Stimulated activated naive CD4-positive, alpha-beta T cell treated with Interleukin-2 at 50 U/mL for 16 hours (primary cell): Measurements from ENCODE around the gene TGFBRAP1.

Experiments used
- DNase-seq: peaks from one replicate; lab custom pipeline; 2025; lab: John Stamatoyannopoulos, UW

TGFBRAP1 gene

DNA sequence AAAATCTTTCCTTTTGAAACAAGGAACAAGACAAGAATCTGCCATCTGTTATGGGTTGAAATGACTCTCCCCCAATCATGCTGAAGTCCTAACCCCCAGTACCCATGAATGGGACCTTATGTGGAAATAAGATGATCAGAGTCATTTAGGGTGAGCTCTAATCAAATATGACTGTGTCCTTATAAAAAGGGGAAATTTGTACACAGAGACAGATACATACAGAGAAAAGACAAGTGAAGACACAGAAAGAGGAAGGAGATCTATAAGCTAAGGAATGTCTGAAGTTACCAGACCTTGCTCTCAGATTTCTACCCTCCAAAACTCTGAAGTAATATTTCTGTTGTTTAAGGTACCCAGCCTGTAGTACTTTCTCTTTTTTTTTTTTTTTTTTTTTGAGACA, 15.7 kb downstream of the TGFBRAP1 start:
- no peak for DNase-seq

DNA sequence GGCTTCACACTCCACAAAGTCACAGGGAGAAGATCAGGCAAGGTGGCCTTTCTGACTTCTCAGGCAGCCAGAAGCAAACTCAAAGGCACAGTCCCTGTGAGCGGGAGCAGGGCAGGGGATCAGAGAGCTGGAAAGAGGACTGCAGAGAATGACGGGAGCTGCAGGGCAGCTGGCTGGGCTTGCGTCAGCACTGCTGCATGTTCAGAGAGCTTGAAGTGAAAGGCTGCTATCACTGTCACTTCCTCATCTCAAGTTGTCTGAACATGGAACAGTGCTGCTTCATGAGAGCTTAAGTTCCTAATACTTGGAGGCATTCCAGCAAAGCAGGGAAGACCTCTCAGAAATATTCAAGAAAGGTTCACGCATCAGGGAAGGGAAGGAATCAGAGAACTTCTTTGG, 20.4 kb downstream of the TGFBRAP1 start:
- no peak for DNase-seq

DNA sequence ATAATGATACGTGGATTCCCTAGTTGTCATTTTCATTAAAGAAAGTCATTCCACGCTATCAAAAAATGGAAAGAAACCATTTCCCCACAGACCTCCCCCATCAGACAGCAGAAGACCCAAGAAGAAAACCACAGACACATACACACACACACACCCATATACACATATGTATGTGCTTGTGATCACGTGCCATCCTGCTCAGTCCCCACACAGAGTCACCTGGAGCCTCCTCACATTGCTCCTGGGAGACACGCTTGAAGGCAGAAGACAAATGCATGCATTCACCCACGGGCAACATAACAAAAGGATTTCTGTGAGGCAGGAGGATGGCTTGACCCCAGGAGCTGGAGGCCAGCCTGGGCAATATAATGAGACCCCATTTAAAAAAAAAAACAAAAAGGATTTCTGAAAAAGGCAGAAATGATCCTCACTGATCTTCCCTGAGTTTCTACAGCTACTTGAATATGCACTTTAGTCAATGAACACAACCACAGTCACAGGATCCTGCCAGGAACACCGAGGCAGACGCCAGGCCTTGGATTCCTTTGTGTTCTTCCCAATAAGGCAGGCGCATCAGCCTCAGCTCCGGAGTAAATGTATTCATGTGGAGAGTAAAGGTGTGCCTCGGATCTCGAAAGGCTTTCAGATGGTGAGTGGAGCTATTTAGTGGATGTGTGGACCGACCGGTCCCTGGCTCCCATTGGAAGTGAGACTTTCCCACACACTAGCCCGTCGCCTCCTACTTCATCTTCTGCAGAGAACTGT, 21.0 kb downstream of the TGFBRAP1 start:
- DNase-seq: no peak

DNA sequence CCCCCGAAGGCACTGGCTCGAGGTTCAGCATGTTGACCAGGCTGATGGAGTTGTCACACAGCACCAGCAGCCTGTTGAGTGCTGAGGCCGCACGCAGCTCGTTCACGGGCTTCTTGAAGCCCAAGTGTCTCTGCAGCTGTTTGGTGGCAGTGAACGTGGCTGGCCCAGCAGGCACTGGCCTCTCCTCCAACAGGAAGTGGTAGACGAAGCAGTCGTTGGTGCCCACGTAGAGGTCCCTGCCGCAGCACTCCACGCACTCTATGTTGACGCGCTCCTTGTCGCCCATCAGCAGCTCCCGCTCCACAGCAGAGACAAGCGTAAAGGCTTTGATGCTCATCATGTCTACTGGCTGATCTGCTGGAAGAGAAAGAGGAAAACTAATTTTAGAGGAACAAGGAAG, 21.6 kb downstream of the TGFBRAP1 start:
- no peak for DNase-seq

DNA sequence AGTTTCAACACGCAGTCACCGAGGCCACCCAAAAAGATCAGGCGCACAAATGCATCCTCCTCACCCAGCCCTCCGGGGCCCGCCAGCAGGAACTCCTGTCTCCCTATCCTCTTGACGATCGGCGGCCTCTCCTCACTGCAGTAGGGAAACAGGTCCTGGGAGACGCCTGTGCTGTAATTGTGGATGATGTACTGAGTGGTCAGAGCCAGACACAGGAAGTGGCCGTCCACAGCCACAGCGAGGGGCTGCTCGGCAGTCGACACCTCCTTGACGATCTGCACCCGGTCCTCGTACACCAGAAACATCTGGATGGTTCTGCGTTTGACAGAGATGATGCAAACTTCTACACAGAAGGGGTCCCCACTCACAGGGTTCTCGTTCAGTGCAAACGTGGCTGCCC, 22.0 kb downstream of the TGFBRAP1 start:
- no peak for DNase-seq

DNA sequence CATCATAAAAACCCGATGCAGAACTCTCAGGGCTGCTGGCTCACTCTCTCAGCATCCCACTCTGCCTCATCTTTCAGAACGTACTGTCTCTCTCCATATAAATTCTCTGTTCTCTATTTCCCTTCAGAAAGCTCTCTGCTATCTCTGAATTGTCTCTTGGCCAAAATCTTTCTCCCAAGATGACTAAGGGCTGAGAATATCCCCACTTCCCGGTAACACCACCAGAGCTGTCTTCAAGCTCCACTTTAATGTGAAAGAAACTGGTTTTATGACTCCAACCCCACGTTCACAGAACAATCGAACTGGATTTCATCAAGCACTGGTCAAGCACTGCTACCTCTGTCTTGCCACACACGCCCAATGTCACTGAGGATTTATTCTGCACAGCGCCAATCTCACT, 22.4 kb downstream of the TGFBRAP1 start:
- DNase-seq: no peak

DNA sequence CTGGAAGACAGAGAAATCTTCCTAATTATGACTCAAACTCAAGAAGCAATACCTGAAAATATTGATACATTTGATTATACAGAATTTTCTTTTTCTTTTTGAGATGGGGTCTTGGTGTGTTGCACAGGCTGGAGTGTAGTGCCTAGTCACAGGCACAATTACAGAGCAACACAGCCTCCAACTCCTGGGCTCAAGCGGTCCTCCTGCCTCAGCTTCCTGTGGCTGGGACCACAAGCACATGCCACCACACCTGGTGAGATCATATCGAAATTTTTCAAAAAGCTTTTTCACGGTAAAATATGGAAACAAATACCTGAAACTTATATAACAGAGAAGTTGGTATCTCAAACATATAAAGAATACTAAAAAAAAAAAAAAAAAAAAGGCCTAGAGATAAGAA, 27.9 kb downstream of the TGFBRAP1 start:
- DNase-seq: no peak

DNA sequence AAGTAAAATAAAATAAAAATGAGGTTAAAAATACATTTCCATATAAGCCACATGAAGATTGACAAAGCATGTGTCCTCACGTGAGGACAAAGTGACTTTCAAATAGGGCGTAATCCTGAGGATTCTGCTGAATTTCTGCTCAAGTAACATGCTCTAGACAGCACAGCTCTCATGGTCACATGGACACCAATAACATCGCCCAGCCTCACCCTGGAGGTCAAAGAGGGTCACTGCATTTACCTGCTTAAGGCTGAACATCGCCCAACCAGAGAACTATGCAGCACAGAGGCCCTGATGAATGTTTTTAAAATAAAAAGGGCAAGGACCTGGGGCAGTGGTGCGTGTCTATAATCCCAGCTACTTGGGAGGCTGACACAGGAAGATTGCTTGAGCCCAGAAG, 30.2 kb downstream of the TGFBRAP1 start:
- DNase-seq: no peak

DNA sequence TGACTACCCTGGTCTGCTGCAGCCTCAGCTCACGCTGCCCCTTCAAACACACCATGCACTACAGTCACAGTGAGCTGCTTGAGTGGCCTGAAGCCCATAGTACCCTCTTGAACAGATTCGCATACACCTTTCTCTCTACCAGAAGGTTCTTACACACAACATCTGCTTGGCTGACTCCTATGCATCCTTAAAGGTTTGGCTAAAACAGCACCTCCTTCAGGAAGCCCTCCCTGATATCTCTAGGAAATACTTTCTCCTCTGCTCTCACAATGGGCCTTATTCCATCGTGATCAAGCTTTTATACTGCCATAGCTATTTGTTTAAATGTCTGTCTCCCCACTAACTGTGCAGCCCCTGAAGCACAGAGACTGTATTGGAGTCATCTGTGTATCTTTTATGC, 31.5 kb downstream of the TGFBRAP1 start:
- no peak for DNase-seq

DNA sequence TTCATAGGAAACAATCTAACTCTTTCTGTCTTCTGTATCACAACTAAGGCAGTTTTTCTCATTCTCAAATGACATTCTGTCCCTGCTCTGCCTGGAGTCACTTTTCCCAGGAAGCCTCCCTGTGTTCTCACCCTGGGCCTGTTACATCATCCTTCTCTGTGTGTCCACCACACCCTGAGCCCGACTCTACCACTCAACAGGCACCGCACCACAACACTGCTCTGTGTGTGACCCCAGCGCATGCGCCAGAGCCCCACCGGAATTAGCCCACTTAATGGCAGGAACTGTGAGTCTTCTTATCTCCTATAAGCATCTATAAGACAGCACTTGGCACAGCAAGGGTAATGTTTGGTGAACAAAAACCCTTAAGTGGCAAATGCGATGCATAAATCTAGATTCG, 32.3 kb downstream of the TGFBRAP1 start:
- no peak for DNase-seq

DNA sequence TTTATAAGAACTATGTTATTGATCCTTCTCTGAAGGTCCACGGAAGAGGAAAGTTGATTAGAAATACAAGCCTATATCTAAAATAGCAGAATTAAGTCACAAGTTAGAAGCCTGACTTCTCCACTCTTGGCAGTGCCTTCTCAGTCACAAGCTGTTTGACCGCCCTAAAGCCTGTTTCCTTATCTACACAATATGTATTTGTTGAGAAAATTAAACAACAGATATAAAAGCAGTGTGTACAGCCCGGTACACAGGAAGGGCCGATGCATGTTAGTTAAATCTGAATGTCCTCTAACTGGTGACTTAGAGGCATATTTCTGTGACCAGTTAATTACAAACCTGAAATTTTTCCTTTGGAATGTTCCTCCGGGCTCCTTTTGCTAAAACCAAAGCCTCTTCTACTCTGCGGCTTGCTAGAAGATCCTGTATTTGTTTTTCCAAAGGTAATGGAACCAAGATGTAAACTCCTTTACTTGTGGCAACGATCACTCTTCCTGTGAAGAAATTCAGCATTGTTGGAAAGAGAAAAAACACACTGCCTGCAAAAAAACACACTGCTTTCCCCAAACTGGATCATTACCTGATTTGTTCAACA, 33.4 kb downstream of the TGFBRAP1 start:
- DNase-seq: no peak

DNA sequence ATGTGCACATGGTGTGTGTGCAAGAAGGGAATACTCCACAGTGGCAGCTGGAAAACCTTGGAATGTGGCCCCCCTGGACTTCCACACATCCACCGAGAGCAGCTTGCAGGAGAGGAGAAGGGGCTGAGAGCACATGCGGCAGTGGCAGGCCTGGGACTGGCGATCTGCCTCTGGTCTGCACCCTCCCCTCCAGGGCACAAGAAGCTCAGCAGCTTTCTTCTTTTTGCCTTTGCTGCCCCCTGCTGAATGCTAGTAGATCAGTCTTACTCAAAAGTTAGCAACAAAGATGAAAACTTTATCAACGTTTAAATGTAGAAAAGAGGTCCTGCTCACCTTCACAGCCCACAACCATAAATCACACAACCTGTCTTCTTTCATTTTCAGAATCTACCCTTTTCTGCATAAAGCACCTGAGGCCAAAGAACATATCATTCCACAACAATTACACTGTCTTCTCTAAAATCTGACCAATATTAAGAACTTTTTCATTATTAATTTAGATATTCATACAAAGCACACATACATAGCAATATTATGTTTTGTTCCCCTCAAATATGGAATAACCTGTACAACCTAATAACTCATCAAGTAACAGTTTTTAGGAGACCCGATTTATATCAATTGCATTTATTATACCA, 34.6 kb downstream of the TGFBRAP1 start:
- DNase-seq: no peak

DNA sequence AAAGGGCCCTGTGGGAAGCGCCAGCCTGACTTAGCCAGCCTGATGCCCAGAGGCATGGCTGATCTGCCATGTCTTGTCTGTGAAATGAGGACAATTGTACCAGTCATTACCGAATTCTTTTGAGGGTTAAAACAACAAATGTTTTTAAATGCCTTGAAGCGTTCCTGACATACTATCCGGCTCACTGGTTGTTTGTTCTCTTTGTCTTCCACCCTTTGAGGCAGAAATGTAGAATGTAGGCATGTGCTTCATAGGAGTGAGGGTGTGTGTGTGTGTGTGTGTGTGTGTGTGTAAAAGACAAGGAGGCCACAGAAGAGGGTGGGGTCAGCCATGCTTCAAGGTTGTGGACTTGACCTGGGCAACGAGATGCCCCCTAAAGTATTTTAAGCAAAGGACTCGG, 35.5 kb downstream of the TGFBRAP1 start:
- DNase-seq: no peak

DNA sequence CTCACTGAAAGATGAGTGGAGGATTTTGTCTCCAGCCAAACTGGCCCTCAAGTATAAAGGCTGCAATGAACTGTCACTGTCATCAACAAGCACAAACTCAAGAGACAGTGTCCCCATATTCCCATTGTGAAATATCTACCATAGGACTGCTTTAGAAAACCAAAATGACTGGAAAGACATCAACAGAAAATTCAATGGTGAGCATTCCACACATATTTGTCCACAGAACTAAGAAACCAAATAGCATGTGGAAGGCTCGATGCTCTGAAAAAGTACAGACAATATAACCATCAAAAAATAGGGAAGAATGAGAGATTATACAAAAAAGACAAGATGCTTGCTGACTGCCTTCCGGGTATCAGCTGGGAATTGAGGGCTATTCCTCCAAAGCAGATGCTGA, 37.6 kb downstream of the TGFBRAP1 start:
- DNase-seq: no peak

DNA sequence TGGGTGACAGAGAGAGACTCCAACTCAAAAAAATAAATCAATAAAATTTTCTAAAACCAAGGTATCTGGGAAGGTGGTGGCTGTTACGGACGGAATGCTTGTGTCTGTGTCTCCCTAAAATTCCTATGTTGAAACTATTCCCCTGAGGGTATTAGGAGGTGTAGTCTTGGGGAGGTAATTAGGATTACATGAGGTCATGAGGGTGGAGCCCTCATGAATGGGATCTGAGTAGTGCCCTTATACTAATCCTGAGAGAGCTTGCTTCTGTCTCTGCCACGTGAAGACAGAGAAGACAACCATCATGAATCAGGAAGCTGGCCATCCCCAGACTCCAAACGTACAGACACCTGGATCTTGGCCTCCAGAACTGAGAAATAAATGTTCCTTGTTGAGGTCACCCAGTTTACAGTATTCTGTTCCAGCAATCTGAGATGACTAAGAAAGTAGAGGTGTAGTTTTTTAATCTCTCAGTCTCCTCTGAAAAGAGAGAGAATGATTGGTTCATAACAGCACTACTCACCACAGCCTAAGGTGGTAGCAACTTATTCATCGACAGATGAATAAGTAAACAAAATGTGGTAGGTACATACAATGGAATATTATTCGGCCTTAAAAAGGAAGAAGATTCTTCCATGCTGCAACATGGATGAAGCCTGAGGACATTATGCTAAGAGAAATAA, 38.4 kb downstream of the TGFBRAP1 start:
- no peak for DNase-seq

DNA sequence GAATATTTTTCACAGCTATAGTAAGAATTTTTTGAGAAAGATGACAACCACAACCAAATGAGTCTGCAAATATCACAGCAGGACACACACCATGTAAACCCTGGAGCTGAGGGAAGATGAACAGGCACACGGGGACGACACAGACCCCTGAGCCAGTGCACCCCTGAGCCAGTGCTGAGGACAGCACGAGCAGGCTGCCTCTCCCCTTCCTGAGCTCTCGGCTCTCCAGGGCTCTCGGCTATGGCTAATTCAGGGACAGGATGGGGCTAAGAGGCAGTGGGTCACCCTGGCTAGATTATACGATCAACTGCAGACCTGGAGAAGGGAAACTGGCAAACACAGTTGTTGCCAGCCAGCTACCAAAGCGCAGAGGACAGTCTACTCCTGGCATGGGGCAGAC, 41.4 kb downstream of the TGFBRAP1 start:
- no peak for DNase-seq

DNA sequence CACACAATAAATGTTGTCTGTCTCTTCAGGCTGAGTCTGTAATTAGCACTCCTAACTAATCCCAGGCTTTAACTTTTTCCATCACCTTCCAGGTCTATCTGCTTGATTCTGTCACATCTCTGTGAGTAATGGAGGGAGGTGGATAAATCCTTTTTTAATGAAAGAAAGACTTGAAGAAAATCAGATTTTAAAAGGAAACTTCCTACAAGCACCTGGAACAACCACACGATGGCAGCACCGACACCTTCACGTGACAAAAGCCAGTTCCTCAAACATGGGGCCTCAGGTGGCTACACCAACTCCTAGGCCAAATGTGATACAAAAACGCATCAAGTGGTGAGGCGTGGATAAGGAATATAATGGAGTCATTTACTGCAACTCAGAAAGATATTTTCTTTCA, 41.8 kb downstream of the TGFBRAP1 start:
- DNase-seq: no peak

DNA sequence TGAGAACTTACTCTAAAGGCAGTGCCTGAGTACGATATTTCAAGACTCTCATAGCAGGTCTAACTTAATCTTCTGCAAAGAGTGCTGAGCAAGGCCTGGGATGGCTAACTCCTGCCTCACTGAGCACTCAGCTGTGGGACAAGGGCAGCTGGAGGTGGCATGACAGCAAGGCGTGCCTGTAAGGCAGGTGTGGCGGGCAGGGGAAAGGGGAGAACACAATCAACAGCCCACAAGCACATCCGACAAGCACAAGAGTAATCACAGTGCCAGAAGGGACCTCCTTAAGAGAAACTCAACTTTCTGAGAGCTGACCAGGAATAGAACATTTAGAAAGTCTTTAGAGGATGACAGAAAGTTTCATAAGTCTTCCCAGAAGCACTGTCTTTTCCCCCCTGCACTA, 46.0 kb downstream of the TGFBRAP1 start:
- DNase-seq: no peak

DNA sequence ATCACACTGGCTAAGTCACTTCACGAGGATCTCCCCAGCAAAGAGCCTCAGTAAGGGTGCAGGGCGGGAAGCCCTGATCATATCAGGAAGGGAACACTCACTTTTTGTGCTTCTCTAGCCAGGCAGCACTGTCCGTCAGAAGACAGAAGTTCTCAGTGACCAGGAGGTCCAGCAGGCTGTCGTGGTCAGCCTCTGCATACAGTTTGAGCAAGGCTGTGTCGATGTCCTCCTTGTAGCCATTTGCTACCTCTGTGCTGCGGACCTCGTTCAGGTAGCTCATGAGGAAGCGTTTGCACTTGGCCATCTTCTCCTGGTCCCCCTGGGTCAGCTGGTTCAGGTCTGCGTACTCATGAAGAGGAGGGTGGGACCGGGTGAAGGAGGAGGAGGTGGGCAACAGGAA, 49.3 kb downstream of the TGFBRAP1 start:
- DNase-seq: no peak

DNA sequence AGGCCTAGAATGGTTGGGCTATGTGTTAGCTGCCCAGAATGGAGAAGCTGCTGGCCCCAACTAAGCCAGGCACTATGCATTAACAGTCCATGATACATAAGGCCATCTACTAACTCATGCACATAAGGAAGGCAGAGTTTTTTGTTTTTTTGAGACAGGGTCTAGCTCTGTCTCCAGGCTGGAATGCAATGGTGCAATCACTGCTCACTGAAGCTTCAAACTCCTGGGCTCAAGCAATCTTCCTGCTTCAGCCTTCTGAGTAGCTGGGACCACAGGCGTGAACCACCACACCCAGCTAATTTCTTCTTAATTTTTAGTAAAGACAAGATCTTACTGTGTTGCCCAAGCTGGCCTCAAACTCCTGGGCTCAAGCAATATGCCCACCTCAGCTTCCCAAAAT, 50.4 kb downstream of the TGFBRAP1 start:
- no peak for DNase-seq

DNA sequence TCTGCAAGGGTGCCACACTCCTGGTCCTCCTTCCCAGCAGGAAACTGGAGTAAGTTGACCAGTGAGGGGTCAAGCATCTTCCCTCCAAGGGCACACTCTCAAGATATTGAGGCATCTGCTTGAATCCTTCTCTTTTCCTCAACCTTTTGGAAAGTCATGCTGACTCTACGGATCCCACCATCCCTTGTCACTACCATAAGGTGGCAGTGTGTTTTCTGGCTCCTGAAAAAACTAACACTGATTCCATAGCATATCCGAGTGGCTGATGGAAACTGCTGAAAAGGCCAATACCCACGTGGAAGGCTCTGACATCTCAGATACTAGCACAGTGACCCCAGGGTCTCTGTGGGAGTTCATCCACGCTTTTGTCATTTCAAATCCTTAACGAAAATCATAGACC, 50.9 kb downstream of the TGFBRAP1 start:
- no peak for DNase-seq

DNA sequence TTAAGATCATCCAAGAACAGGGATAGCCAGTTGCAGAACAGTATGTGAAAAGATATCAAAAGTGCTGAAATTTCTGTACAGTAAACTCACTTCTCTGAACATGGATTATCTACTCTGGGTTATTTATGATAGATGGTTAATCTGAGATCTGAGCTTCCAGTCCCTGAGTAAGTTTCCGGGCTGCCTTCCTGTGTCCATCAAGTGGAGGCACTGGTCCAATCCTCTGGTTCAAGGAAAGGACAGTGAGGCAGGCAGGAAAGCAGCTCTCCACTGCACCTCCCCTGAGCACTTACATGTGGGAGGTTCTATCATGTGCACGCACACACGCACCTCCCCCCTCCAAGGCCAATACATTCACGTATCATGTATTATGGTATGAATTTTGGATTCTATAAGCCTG, 55.5 kb downstream of the TGFBRAP1 start:
- no peak for DNase-seq

DNA sequence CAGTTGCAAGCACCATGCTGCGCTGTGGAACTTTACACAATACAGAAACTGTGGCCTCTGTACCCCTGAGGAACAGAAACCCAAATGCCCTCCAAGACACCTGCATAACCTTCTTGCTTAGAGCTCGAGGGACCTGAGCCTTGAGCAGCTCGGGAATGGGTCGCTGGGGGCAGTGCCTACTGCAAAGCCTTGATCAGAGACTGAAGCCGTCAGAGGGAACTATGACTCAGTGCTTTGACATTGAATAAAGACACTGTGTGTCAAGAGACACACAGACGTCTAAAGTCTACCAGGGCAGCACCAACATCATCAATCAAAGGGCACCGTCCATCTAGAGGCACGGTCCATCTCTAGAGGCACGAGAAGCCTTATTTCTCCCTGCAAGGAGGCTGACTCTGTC, 57.4 kb downstream of the TGFBRAP1 start:
- DNase-seq: no peak
